Measurements from ENCODE around the gene RNF183. TPM values are rescaled to one million over a fixed set of nuclear protein-coding genes. Genes with fewer than 3 reads are reported as not detected.

RNF183 gene, protein sequence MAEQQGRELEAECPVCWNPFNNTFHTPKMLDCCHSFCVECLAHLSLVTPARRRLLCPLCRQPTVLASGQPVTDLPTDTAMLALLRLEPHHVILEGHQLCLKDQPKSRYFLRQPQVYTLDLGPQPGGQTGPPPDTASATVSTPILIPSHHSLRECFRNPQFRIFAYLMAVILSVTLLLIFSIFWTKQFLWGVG
- total RNA-seq (2022; extraction: Qiagen RNA extraction; ENCODE audit: low read depth) = 0.19 TPM in 1 of 5 replicates, not detected in the others

DNA sequence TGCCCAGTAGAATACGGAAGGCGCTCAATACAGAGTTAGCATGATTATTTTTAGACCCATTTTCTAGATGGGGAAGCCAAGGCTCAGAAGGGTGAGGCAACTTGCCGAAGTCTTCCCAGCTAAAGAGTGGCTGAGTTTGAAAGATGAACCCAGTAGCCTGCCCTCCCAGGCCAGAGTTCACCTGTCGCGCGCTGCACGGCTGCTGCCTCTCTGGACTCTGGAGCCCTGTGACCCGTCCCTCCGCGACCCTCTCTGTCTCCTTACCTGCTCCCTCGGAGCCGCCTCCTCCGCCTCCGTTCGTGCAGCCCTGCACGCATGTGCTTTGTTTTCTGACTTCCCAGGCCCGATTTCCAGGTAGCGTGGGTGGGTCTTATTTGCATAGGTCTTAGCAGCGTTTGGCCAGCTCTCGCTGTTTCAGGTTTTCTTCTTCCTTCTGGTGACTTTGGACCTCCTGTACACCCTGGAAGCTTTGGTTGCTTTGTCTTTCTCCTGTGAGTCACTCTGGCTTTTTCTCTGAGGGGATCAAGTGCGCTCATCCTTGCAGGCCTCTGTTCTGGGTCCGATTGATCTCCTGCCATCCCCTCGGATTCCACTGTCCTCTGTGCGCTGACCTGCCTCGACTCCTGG, at the start of gene RNF183:
Gene RNF183 (minus strand): TSS at position 585 of the 627 bp plus-strand sequence. CDS start 5,192 bp downstream, outside the sequence.

DNA sequence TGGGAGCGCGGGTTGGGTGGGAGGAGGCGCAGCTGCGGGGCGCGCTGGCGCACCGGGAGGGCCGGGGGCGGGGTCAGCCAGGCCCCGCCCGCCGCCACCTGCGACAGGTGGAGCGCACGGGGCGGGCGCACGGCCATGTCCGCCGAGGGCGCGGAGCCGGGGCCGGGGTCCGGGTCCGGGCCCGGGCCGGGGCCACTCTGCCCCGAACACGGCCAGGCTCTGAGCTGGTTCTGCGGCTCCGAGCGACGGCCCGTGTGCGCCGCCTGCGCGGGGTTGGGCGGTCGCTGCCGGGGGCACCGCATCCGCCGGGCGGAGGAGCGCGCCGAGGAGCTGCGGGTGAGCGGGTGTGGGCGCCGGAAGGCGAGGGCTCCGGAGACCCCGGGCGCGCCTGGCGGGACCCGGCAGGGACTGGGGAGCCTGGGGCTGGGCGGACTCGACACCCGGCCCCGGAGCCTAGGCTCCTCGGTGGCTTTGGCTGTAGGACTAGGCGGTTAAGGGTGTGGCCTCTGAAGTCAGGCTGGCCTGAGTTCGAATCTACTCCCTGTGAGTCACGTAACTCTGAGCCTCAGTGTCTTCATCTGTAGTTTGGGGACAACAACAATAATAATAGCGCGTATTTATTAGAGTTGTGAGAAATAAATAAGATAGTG, 46.4 kb upstream of the RNF183 start, which contains the start of gene BSPRY:
Gene BSPRY (plus strand): TSS at position 97 of the 650 bp plus-strand sequence. CDS start 39 bp downstream, at position 136.

DNA sequence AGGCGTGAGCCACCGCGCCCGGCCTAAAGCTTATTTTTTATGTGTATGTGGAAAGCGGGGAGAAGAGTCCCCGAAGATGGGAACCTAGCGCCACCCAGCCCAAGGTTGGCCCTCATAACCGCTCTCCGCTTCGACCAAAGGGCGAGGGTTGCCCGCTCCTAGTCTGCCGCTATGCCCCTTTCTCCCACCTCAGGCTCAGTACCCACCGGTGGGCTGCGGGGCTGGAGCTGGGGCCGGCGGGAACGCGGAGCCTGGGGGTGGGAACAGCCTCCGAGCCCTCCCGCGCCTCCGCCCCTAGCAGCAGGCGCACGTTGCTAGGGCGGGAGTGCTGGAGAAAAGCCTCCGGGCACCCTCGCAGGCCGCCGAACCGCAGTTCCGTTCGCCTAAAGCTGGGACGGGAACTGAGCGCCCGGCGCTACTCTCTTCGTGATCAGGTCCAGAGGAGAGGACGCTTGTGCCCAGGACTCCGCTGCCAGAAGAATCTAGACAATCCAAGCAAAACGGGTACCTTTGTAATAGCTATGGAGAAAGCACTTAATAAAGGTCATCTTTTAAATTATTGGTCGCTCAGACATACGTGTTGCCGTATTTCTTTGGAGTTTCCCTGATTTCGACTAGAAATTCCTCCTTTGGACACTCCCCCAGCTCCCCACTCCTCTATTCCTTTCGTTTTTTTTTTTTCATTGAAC, 37.0 kb upstream of the RNF183 start, which contains the start of gene WDR31:
Gene WDR31 (minus strand): TSS at position 265 of the 689 bp plus-strand sequence. CDS start 8,253 bp downstream, outside the sequence.

DNA sequence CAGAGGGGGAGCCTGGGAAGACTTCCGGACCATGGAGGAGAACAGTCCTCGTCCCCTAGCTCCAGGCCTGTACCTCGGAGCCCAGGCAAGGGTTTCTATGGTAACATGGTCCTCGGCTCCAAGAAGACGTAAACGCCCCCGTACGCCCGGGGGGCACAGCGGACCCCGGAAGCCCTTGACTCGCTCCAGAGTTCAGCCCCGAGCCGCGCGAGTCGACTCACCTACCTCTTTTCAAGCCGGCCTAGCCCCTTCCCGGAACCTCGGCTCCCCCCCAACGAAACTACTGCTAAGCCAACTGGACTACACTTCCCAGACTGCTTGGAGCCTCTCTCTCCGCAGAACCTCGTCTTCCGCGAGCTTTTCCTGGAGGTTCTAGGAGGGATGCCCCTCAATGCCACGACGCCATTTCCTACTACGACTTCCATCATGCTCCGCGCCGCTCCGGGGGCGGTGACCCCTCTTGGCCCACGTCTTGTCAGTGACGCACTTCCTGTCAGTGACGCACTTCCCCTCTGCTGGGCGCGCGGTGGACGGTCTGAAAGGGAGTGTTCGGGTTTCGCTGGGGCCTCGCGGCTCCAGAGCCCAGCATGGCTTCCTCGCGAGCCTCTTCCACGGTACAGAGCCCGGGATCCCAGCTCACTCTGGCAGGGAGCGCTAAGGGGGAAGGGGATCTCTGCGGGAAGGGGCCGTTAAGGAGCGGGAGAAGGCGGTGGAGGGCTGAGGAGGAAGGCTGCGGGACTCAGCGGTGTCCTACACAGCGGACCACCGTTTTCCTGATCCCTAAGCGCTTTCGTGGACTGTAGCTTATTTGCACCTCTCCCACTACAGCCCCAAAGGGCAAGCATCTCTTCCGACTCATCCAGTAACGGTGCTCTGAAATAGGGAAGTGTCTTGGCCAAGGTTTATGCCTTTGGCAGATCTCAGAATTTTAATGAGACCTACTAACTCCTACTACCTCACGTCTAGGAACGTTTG, 27.7 kb downstream of the RNF183 start, which contains the start of the genes CDC26 and PRPF4:
Gene CDC26 (minus strand): TSS at position 416 of the 975 bp plus-strand sequence. CDS start 3,065 bp downstream, outside the sequence.
Gene PRPF4 (plus strand): TSS at position 502 of the 975 bp plus-strand sequence. CDS start 86 bp downstream, at position 588.

Other genes with a start within 250 kb of the RNF183 start
- 1.3 to 2.5 TPM (median 2.0 TPM) in 5 replicates for gene ZFP37, start 246.7 kb downstream of the RNF183 start, total RNA-seq (2022; extraction: Qiagen RNA extraction; ENCODE audit: low read depth)
- gene SLC31A2, start 152.4 kb downstream of the RNF183 start, total RNA-seq (2022; extraction: Qiagen RNA extraction; ENCODE audit: low read depth) = 6.4 to 8.4 TPM (median 7.6 TPM) in 5 replicates
- 16.0 to 19.2 TPM (median 16.5 TPM) in 5 replicates for gene FKBP15, start 82.1 kb downstream of the RNF183 start, total RNA-seq (2022; extraction: Qiagen RNA extraction; ENCODE audit: low read depth)
- gene SLC31A1, start 81.8 kb downstream of the RNF183 start, total RNA-seq (2022; extraction: Qiagen RNA extraction; ENCODE audit: low read depth) = 18.8 to 21.9 TPM (median 20.6 TPM) in 5 replicates
- gene CDC26, start 27.8 kb downstream of the RNF183 start, total RNA-seq (2022; extraction: Qiagen RNA extraction; ENCODE audit: low read depth) = 45.6 to 60.1 TPM (median 47.4 TPM) in 5 replicates
- gene PRPF4, start 27.7 kb downstream of the RNF183 start, total RNA-seq (2022; extraction: Qiagen RNA extraction; ENCODE audit: low read depth) = 52.6 to 56.0 TPM (median 55.0 TPM) in 5 replicates
- 0.69 to 1.4 TPM (median 1.2 TPM) in 5 replicates for gene WDR31, start 36.9 kb upstream of the RNF183 start, total RNA-seq (2022; extraction: Qiagen RNA extraction; ENCODE audit: low read depth)
- gene BSPRY, start 46.2 kb upstream of the RNF183 start, total RNA-seq (2022; extraction: Qiagen RNA extraction; ENCODE audit: low read depth) = 0.24 TPM in 1 of 5 replicates, not detected in the others
- 19.3 to 25.9 TPM (median 23.8 TPM) in 5 replicates for gene HDHD3, start 73.6 kb upstream of the RNF183 start, total RNA-seq (2022; extraction: Qiagen RNA extraction; ENCODE audit: low read depth)
- gene ALAD, start 97.9 kb upstream of the RNF183 start, total RNA-seq (2022; extraction: Qiagen RNA extraction; ENCODE audit: low read depth) = 11.5 to 16.5 TPM (median 15.3 TPM) in 5 replicates
- 93.7 to 121 TPM (median 107 TPM) in 5 replicates for gene POLE3, start 107.3 kb upstream of the RNF183 start, total RNA-seq (2022; extraction: Qiagen RNA extraction; ENCODE audit: low read depth)
- gene C9orf43, start 107.4 kb upstream of the RNF183 start, total RNA-seq (2022; extraction: Qiagen RNA extraction; ENCODE audit: low read depth) = 0.35 to 0.59 TPM (median 0.51 TPM) in 5 replicates
- gene RGS3, start 160.4 kb upstream of the RNF183 start, total RNA-seq (2022; extraction: Qiagen RNA extraction; ENCODE audit: low read depth) = 19.9 to 24.9 TPM (median 24.4 TPM) in 5 replicates

Data from A549 treated with GW870086 at 1 μM for 4 hours (cell line).